DMS 273 treated with DMSO at 0.1 percent for 48 hours (cell line): ENCODE results near the gene LRRC4.

Experiments
- DNase-seq: peaks from one replicate; lab custom pipeline; 2025; lab: John Stamatoyannopoulos, UW

Gene LRRC4

DNA sequence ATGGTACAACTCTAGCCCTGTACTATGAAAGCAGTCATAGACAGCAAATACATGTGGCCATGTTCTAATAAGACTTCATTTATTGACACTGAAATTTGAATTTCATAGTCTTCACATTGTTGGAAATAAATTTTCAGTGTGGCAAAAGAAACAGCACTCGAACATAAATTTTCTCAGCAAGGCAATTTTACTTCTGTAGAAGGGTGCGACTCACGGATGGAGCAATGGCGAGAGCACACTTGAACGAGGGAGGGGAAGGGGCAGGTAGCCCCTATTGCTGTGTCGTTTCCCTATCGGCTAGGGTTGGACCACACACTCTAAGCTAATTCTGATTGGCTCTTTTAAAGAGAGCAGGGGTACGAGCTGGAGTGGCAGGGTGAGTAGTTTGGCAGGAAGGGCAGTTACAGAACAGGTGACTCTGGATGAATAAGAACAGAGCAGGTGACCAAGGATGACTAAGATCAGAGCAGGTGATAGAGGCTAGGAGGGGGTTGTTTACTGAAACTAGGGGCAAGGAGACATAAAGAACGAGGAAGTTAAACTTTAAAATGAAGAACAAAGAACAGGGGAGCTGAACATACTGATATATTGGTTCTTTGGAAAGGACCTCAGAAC is 52.0 kb downstream of the LRRC4 start:
- no peak for DNase-seq

DNA sequence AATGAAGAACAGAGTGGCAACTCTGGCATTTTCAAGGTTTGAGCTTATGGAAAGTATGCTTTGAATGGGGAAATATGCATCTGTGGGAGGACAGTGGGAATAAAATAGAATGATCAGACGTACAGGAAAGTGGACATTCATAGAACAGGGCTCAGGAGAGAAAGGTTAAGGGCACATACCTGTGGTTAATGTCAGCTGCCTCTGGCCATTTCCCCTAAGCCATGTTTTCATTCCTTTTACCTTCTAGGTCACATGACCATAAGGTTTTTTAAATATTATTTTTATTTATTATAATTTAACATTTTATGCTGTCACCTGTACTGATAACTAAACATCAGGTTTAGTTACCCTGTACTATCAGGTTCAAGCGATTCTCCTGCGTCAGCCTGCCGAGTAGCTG is 52.8 kb downstream of the LRRC4 start:
- no peak for DNase-seq
